ENCODE results near the gene SH2D5. TPM values are rescaled to one million over a fixed set of nuclear protein-coding genes. Genes with fewer than 3 reads are reported as not detected.

The SH2D5 gene
- total RNA-seq, 1 donor = 4.3 TPM

DNA sequence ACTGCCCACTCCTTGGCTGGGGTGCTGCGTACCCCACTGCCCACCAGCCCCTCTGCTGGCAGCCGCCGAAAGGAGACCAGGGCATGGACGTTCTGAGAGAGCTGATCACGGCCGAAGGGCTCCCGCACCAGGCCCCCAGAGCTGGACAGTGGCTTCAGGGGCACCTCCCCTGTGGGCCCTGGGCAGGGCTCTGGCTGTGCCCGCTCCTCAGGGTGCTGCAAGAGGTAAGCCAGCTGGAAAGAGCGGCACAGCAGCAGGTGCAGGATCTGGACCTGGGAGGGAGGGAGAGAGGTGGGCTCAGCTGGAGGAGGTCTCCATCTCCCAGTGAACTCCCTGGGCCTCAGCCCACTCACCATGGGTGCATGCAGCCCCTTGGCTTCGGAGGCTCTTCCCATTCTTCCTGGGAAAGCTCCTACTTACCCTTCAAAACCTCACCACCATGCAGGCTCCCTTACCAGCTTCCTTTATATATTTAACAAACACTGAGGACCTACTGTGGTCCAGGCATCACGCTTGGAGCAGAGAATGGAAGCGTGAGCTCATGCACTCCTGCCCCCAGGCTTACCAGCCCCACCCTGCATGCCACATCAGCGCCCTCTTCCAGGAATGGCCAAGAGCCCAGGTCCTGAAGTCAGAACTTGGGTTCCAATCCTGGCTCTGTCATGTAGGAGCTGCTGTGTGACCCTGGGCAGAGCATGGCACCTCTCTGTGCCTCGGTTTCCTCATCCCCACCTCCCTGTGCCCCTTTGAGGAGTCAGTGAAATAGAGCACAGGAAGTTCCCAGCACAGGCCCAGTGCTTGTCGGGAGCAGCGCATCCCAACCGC lies 7.9 kb downstream of the SH2D5 start:
- TF ChIP-seq, protein P1, sequence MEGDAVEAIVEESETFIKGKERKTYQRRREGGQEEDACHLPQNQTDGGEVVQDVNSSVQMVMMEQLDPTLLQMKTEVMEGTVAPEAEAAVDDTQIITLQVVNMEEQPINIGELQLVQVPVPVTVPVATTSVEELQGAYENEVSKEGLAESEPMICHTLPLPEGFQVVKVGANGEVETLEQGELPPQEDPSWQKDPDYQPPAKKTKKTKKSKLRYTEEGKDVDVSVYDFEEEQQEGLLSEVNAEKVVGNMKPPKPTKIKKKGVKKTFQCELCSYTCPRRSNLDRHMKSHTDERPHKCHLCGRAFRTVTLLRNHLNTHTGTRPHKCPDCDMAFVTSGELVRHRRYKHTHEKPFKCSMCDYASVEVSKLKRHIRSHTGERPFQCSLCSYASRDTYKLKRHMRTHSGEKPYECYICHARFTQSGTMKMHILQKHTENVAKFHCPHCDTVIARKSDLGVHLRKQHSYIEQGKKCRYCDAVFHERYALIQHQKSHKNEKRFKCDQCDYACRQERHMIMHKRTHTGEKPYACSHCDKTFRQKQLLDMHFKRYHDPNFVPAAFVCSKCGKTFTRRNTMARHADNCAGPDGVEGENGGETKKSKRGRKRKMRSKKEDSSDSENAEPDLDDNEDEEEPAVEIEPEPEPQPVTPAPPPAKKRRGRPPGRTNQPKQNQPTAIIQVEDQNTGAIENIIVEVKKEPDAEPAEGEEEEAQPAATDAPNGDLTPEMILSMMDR (IDR thresholded peaks at IDR 0.05; ENCODE audit: insufficient read depth, low read depth, low read length) = no peak
- H3K4me3 ChIP-seq (ENCODE audit: low read depth, low read length) = no peak overlapping the region
- DNase-seq (ENCODE audit: low read depth) = no peak

DNA sequence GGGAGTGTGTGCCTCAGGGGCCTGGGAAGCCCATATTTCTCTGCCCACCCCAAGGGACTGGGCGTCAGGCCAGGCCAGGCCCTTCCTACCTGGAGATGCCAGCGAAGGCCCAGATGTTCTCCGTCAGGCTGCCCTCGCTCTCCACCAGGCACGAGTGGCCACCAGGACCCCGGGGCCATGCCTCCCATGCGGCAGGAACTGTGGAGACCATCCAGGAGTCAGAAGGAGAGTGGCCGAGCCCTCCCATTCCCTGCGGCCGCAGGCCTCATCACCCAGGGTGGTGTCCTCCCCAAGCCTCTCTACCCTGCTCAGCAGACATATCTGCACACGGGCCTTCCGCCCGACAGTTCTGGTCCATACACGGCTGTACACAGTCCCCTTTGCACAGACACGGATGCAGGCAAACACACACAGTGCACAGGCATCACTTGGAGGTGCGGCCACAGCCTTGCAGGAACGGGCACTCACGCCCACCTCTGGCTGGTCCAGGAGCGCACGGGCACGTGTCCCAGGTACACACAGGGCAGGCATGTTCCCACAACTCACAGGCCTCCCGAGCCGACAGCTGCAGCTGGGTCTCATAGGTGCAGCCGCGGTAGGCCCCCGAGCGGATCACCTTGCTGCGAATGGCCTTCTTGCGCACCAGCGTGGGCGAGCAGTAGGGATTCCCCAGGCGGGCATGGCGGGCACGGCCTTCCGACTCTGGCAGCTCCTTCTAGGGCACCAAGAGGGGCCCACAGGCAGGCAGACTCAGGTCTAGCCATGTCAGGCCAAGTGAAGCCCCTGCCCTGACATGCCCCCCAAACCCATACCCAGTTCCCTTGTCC lies 8.8 kb downstream of the SH2D5 start:
- no peak for DNase-seq (ENCODE audit: low read depth)
- no peak overlapping the region for H3K4me3 ChIP-seq (ENCODE audit: low read depth, low read length)
- TF ChIP-seq, protein P1 (IDR thresholded peaks at IDR 0.05; ENCODE audit: insufficient read depth, low read depth, low read length) = no peak

DNA sequence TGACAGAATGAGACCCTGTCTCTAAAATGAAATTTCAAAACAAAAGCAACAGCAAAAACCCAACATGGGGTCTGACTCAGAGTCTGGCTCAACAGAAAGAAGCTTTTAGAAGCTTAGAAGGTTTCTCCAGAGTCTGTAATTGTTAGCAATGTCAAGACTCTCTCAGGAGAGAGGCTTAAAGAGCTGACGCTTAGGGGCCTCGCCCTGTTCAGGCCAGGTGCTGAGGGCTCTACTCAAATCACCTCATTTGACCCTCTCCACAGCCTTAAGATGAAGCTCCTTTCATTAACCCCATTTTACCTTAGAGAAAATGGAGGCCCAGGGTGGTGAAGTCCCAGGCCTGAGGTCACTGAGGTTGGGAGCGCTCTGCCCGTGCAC lies 9.4 kb downstream of the SH2D5 start:
- no peak overlapping the region for H3K4me3 ChIP-seq (ENCODE audit: low read depth, low read length)
- TF ChIP-seq, protein P1 (IDR thresholded peaks at IDR 0.05; ENCODE audit: insufficient read depth, low read depth, low read length) = no peak
- no peak for DNase-seq (ENCODE audit: low read depth)

DNA sequence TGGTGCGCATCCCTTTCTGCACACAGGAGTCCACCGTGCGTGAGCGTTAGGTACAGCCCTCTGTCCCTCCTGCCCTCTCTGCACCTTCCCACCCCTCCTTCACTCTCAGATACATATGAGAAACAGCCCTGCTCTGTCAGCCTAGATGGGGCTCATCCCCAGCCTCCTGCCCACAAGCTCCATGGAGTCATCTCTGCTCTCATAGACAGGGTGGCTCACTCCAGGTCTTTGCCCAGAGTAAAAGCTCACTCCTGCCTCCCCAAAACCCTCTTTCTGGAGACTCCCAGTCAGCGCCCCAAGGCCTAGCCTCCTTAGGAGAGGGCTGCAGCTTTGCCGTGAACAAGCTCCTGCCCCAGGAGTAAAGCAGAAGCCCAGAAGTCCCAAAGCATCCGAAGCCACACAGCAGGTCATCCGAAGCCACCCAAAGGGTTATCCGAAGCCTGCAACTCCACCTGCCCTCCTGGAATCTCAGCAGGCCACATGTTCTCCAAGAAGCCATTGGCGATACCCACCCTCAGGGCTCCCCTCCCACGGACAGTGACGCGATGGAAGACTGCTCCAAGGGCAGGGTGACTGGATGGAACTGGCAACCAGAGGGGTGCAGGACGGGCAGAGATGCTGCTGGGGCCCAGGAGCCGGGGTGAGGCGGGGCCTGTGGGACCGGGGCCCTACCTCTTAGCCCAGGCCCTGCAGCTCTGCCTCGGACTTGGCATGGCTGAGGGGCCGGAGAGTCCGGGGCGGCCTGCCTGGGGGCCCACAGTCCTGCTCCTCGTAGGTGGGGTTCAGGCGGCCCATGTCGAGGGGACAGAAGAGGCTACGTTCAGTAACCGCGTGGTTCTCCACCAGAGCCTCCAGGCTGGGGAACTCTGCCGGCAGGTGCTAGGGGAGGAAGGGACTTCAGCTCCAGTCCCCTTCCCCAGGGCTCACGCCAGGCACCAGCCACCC lies 11.1 kb downstream of the SH2D5 start:
- TF ChIP-seq, protein P1 (IDR thresholded peaks at IDR 0.05; ENCODE audit: insufficient read depth, low read depth, low read length) = no peak
- H3K4me3 ChIP-seq (ENCODE audit: low read depth, low read length) = no peak overlapping the region
- no peak for DNase-seq (ENCODE audit: low read depth)

DNA sequence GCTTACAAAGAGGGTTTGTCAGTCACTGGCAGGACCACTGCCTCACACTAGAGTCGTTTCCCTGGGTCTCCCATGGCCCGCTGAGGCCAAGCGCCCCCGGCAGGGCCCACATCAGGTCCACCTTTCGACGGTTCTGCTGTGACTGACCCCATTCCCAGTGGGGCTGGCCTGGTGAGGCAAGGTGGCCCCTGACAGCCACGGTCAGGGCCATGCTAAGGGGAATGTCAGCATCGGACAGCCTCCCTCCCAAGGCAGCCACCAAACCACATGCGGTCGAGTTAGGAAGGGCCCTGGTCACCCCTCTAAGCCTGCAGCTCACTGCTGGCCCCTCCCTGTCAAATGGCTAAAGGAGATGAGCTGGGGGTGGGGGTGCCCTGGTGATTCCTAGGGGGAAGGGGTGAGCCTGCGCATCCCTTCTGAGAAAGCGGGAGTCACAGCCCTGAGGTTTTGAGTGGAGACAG lies 11.8 kb downstream of the SH2D5 start:
- TF ChIP-seq, protein P1 (IDR thresholded peaks at IDR 0.05; ENCODE audit: insufficient read depth, low read depth, low read length) = no peak
- DNase-seq (ENCODE audit: low read depth) = no peak
- H3K4me3 ChIP-seq (ENCODE audit: low read depth, low read length) = no peak overlapping the region
